Gastroesophageal sphincter (tissue), 3 donors: ENCODE results near the gene ABHD17C.

ENCODE experiments used
- CTCF ChIP-seq, 4 experiments: fragments of 200-600 bp in 2 of 4; fragments of 450-650 bp in 2 of 4; sonication (generic) in 1 of 4; IDR thresholded peaks; one replicate each; pipeline ENCODE4 v1.5.1; 2017 to 2019; ENCODE audit warnings: antibody characterized with exemption in 4 of 4, mild to moderate bottlenecking in 2 of 4, moderate library complexity in 2 of 4
- EP300 ChIP-seq: sonication (generic); formaldehyde crosslinking; IDR thresholded peaks from one replicate; pipeline ENCODE4 v1.6.1; 2017; ENCODE audit warnings: antibody characterized with exemption, mild to moderate bottlenecking
- POLR2A ChIP-seq, 2 donors: fragments of 450-650 bp; IDR thresholded peaks; one replicate each; pipeline ENCODE4 v1.6.1; 2017; ENCODE audit warnings: antibody characterized with exemption in 2 of 2, mild to moderate bottlenecking in 2 of 2, moderate library complexity in 1 of 2
- POLR2AphosphoS5 ChIP-seq: sonication (generic); formaldehyde crosslinking; IDR thresholded peaks from one replicate; pipeline ENCODE4 v1.6.1; 2017; ENCODE audit warnings: antibody characterized with exemption

- TF ChIP-seq CTCF (IDR thresholded peaks at IDR 0.05) (no peak), POLR2A (IDR thresholded peaks at IDR 0.05) (no peak), POLR2AphosphoS5 (no peak), EP300 (no peak)
These were observed 95.9 kb downstream of the ABHD17C start for GRCh38 chr15:80791004-80791403.
